Mammary microvascular endothelial cell (primary cell): ENCODE results near the gene TIAL1. TPM values are rescaled to one million over a fixed set of nuclear protein-coding genes. Genes with fewer than 3 reads are reported as not detected.

Experiments used
- total RNA-seq: library from RNA; depleted of rRNA; stranded (reverse); fragments of >200 nt; gene quantifications from 2 replicates; pipeline ENCODE4 v1.2.3, GENCODE V29; 2015

Gene TIAL1
- total RNA-seq, result 36.1 and 37.2 TPM in 2 replicates

GRCh38 chr10:119596537-119597404, at the start of gene TIAL1:
TIAL1 (minus strand) TSS chr10:119596964; CDS start chr10:119596465, 499 bp downstream.

GRCh38 chr10:119542357-119542987, 54.3 kb downstream of the TIAL1 start, which contains the start of gene RGS10:
RGS10 (minus strand) TSS chr10:119542719; CDS start chr10:119542638, 81 bp downstream.

Other genes with a start within 250 kb of the TIAL1 start
- 60.9 and 61.0 TPM in 2 replicates for gene RGS10, start 54.2 kb downstream of the TIAL1 start, total RNA-seq
- 54.5 and 59.0 TPM in 2 replicates for gene BAG3, start 54.4 kb upstream of the TIAL1 start, total RNA-seq
- gene INPP5F, start 129.1 kb upstream of the TIAL1 start, total RNA-seq, result 11.2 and 11.4 TPM in 2 replicates